Astrocyte (in vitro differentiated cells and primary cell): ENCODE data around the gene SLC17A1. TPM values are rescaled to one million over a fixed set of nuclear protein-coding genes. Genes with fewer than 3 reads are reported as not detected.

Source experiments
- DNase-seq: peaks from one replicate; pipeline ENCODE4 v3.0.0-alpha.2; 2010; ENCODE audit warnings: low read depth
- FAIRE-seq: peaks from 2 replicates; lab custom pipeline; 2011; peaks lifted over from hg19 to GRCh38; lab: Jason Lieb, UNC
- H2AFZ ChIP-seq: 2 replicates; pipeline ENCODE4 v1.6.0; 2012; ENCODE audit warnings: low read depth, low read length, inconsistent platforms
- H3K27ac ChIP-seq: 2 replicates; pipeline ENCODE4 v1.5.1; 2011; ENCODE audit warnings: low read depth, low read length, inconsistent platforms
- H3K27me3 ChIP-seq: 2 replicates; pipeline ENCODE4 v1.6.0; 2011; ENCODE audit warnings: low read length, inconsistent platforms; ENCODE audit not compliant: insufficient read depth
- H3K36me3 ChIP-seq: 2 replicates; pipeline ENCODE4 v1.5.1; 2011; ENCODE audit warnings: low read length, inconsistent platforms; ENCODE audit not compliant: insufficient read depth
- H3K4me1 ChIP-seq: 2 replicates; pipeline ENCODE4 v1.5.1; 2011; ENCODE audit warnings: low read length, inconsistent platforms; ENCODE audit not compliant: insufficient read depth
- H3K4me2 ChIP-seq: 2 replicates; pipeline ENCODE4 v1.6.0; 2012; ENCODE audit warnings: low read length, inconsistent platforms
- H3K4me3 ChIP-seq: 2 replicates; pipeline ENCODE4 v1.5.1; 2011; ENCODE audit warnings: low read depth, mild to moderate bottlenecking, low read length, inconsistent platforms; ENCODE audit not compliant: insufficient read depth
- H3K79me2 ChIP-seq: 2 replicates; pipeline ENCODE4 v1.6.0; 2012; ENCODE audit warnings: mild to moderate bottlenecking, low read length, inconsistent platforms; ENCODE audit not compliant: insufficient read depth
- H3K9ac ChIP-seq: 2 replicates; pipeline ENCODE4 v1.6.0; 2012; ENCODE audit warnings: mild to moderate bottlenecking, low read length, inconsistent platforms
- H3K9me3 ChIP-seq: 2 replicates; pipeline ENCODE4 v1.5.1; 2012; ENCODE audit warnings: low read depth, mild to moderate bottlenecking, low read length, inconsistent platforms; ENCODE audit not compliant: insufficient read depth
- H4K20me1 ChIP-seq: 2 replicates; pipeline ENCODE4 v1.6.0; 2012; ENCODE audit warnings: low read length, inconsistent platforms; ENCODE audit not compliant: insufficient read depth
- H3K27ac Mint-ChIP-seq: one replicate; pipeline ENCODE4 v1.8.0; 2021; ENCODE audit warnings: mild to moderate bottlenecking, mixed read lengths; ENCODE audit not compliant: unreplicated experiment
- H3K27me3 Mint-ChIP-seq: one replicate; pipeline ENCODE4 v1.8.0; 2021; ENCODE audit warnings: low read depth, mixed read lengths; ENCODE audit not compliant: unreplicated experiment
- H3K36me3 Mint-ChIP-seq: one replicate; pipeline ENCODE4 v1.8.0; 2021; ENCODE audit warnings: low read depth, mixed read lengths; ENCODE audit not compliant: unreplicated experiment
- H3K4me1 Mint-ChIP-seq: one replicate; pipeline ENCODE4 v1.8.0; 2021; ENCODE audit warnings: low read depth, mixed read lengths; ENCODE audit not compliant: unreplicated experiment
- H3K4me3 Mint-ChIP-seq: one replicate; pipeline ENCODE4 v1.8.0; 2021; ENCODE audit warnings: mild to moderate bottlenecking, moderate library complexity, mixed read lengths; ENCODE audit not compliant: unreplicated experiment
- H3K9me3 Mint-ChIP-seq: one replicate; pipeline ENCODE4 v1.8.0; 2021; ENCODE audit warnings: mild to moderate bottlenecking, mixed read lengths; ENCODE audit not compliant: unreplicated experiment
- EZH2 ChIP-seq: IDR thresholded peaks from 2 replicates; pipeline ENCODE4 v1.6.1; 2012; ENCODE audit warnings: mild to moderate bottlenecking, low read length, inconsistent platforms; ENCODE audit not compliant: insufficient read depth
- total RNA-seq: library from RNA; stranded (reverse); gene quantifications from 2 replicates; pipeline ENCODE4 v1.2.1, GENCODE V29; 2021
- TF ChIP-seq, protein P1 (sequence below): IDR thresholded peaks from 2 replicates; pipeline ENCODE4 v1.5.1; 2011; ENCODE audit warnings: low read depth, mild to moderate bottlenecking, inconsistent platforms, low read length, moderate library complexity; ENCODE audit not compliant: insufficient read depth

Gene SLC17A1
- total RNA-seq, 1 donor from 2014 or later: not detected

DNA sequence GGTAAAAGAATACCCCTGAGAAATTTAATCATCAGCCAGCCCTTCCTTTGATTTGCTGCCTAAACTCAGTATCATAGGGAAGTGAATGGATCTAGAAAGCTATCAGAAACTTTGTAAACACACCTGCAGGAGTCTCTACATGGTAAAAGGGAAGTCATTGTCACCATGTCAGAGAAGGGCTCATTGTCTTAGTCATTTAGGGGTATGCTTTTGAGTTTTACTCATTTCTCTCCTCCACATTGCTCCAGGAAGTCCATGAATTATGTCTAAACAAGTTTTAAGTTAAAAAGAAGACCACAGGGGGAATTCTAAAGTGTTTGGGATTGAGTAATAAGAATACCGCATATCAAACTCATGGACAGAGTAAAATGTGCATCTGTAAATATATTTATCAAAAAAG, 2.5 kb downstream of the SLC17A1 start:
- Histone ChIP-seq H3K27ac (no peak overlapping the region), H3K4me1 (no peaks in the 10 kb centered on the region), H3K27me3 (no peaks in the 10 kb centered on the region), H2AFZ (no peak overlapping the region), H3K9ac (no peak overlapping the region), H3K4me3 (no peak overlapping the region), H3K9me3 (no peaks in the 10 kb centered on the region), H3K4me2 (no peak overlapping the region), H3K79me2 (no peaks in the 10 kb centered on the region), H3K36me3 (no peaks in the 10 kb centered on the region), H4K20me1 (no peaks in the 10 kb centered on the region)
- H3K27me3 Mint-ChIP-seq: peaks cover 2% of the 10 kb centered on the region
- H3K4me1 Mint-ChIP-seq: no peaks in the 10 kb centered on the region
- TF ChIP-seq EZH2: no peak
- TF ChIP-seq, protein P1, sequence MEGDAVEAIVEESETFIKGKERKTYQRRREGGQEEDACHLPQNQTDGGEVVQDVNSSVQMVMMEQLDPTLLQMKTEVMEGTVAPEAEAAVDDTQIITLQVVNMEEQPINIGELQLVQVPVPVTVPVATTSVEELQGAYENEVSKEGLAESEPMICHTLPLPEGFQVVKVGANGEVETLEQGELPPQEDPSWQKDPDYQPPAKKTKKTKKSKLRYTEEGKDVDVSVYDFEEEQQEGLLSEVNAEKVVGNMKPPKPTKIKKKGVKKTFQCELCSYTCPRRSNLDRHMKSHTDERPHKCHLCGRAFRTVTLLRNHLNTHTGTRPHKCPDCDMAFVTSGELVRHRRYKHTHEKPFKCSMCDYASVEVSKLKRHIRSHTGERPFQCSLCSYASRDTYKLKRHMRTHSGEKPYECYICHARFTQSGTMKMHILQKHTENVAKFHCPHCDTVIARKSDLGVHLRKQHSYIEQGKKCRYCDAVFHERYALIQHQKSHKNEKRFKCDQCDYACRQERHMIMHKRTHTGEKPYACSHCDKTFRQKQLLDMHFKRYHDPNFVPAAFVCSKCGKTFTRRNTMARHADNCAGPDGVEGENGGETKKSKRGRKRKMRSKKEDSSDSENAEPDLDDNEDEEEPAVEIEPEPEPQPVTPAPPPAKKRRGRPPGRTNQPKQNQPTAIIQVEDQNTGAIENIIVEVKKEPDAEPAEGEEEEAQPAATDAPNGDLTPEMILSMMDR: no peak
- no peak for DNase-seq
- H3K4me3 Mint-ChIP-seq: no peak overlapping the region
- no peaks in the 10 kb centered on the region for H3K36me3 Mint-ChIP-seq
- FAIRE-seq: no peak
- no peaks in the 10 kb centered on the region for H3K9me3 Mint-ChIP-seq
- H3K27ac Mint-ChIP-seq: no peak overlapping the region

DNA sequence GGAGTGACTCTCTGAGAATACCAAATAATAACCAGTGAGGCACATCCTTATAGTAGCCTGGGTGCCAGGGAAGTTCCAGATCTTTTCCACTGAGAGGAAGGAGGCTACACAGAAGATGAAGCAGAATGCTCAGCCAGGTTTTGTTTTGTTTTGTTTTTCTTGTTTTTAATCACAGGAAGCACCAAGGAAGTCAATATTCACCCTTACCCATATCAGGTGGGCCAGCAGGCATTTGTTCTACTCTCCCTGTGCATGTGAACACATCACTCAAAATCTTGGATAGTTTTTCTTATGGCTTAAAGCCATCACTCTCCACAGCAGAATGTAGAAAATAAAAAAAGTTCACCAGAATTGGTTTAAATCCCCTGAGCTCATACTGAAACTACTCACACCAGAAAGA, 10.5 kb downstream of the SLC17A1 start:
- H2AFZ ChIP-seq: no peak overlapping the region
- no peaks in the 10 kb centered on the region for H3K79me2 ChIP-seq
- H3K9me3 Mint-ChIP-seq: no peaks in the 10 kb centered on the region
- no peaks in the 10 kb centered on the region for H4K20me1 ChIP-seq
- no peaks in the 10 kb centered on the region for H3K4me1 Mint-ChIP-seq
- no peak overlapping the region for H3K4me2 ChIP-seq
- H3K27me3 Mint-ChIP-seq: peaks cover 3% of the 10 kb centered on the region
- TF ChIP-seq EZH2: no peak
- TF ChIP-seq, protein P1: no peak
- H3K4me3 ChIP-seq: no peak overlapping the region
- H3K4me1 ChIP-seq: no peaks in the 10 kb centered on the region
- H3K36me3 ChIP-seq: no peaks in the 10 kb centered on the region
- no peak overlapping the region for H3K27ac Mint-ChIP-seq
- no peak overlapping the region for H3K9ac ChIP-seq
- H3K36me3 Mint-ChIP-seq: no peaks in the 10 kb centered on the region
- FAIRE-seq (no peak), DNase-seq (no peak)
- no peak overlapping the region for H3K4me3 Mint-ChIP-seq
- no peak overlapping the region for H3K27ac ChIP-seq
- H3K27me3 ChIP-seq: no peaks in the 10 kb centered on the region
- no peaks in the 10 kb centered on the region for H3K9me3 ChIP-seq

DNA sequence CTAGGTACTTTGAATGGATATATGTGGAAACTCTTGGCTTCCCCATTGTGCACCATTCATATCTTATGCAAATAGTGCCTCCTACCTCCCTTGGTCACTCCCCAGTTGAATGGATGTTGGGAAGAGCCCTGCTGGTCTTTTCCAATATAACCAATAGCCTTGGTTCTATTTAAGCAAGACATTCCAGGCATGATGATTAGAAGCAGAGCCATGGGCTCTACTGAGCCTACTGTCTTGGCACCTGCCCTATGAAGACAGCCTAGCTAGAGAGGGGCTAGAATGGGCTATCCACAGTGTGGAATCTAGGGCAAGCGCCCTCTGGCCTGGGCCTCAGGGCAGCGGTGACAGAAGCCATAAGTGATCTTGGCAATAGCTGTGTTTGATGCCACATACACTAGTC, 15.6 kb downstream of the SLC17A1 start:
- Mint-ChIP-seq H3K27me3 (peaks cover 3% of the 10 kb centered on the region), H3K27ac (no peak overlapping the region), H3K36me3 (no peaks in the 10 kb centered on the region), H3K4me1 (no peaks in the 10 kb centered on the region), H3K4me3 (no peak overlapping the region), H3K9me3 (no peaks in the 10 kb centered on the region)
- no peak for TF ChIP-seq EZH2
- TF ChIP-seq, protein P1: no peak
- H3K36me3 ChIP-seq: no peaks in the 10 kb centered on the region
- no peak overlapping the region for H3K4me3 ChIP-seq
- H4K20me1 ChIP-seq: no peaks in the 10 kb centered on the region
- no peaks in the 10 kb centered on the region for H3K27me3 ChIP-seq
- no peaks in the 10 kb centered on the region for H3K79me2 ChIP-seq
- no peak overlapping the region for H3K9ac ChIP-seq
- H3K4me1 ChIP-seq: no peaks in the 10 kb centered on the region
- FAIRE-seq (no peak), DNase-seq (no peak)
- H3K27ac ChIP-seq: no peak overlapping the region
- no peak overlapping the region for H3K4me2 ChIP-seq
- no peak overlapping the region for H2AFZ ChIP-seq
- H3K9me3 ChIP-seq: no peaks in the 10 kb centered on the region
